ENCODE data around the gene TMEM200C. TPM values are rescaled to one million over a fixed set of nuclear protein-coding genes. Genes with fewer than 3 reads are reported as not detected.
A peak's percentile ranks its signal among the peaks of the same experiment; 100 is the strongest.

The TMEM200C gene
- 6.5 TPM for polyA plus RNA-seq (2013, experiment 1 of 2)
- 6.4 TPM for polyA plus RNA-seq (2013, experiment 2 of 2)

GRCh38 chr18:5895299-5895875 lies at the start of gene TMEM200C:
Gene TMEM200C (minus strand): TSS chr18:5895522. CDS start chr18:5892063, 3,459 bp downstream.
- peaks cover 0 to 7% of the 10 kb centered on the region in 2 donors for H3K9me3 ChIP-seq (replicated peaks in 1 of 2; ENCODE audit: control insufficient read depth in 2 of 2, insufficient read depth in 1 of 2, low read depth in 1 of 2, low read length in 2 of 2)
- no peak within 1 kb of the TSS for H2BK12ac ChIP-seq (ENCODE audit: low read length)
- H3K23ac ChIP-seq (ENCODE audit: low read depth, low read length, poor library complexity) = no peak within 1 kb of the TSS
- peaks cover 7% of the 10 kb centered on the region for H3K79me1 ChIP-seq (ENCODE audit: low read depth, low read length)
- H2BK120ac ChIP-seq (ENCODE audit: low read depth, low read length) = peak within 1 kb of the TSS; percentile 73
- H3K4ac ChIP-seq (ENCODE audit: low read length) = no peak within 1 kb of the TSS
- no peak within 1 kb of the TSS for H2AK5ac ChIP-seq (ENCODE audit: low read depth, low read length)
- peaks cover 3 to 44% of the 10 kb centered on the region in 2 donors for H3K36me3 ChIP-seq (replicated peaks in 1 of 2; ENCODE audit: control insufficient read depth in 2 of 2, insufficient read depth in 2 of 2, low read length in 2 of 2)
- no peak within 1 kb of the TSS for H4K8ac ChIP-seq (ENCODE audit: low read depth, low read length)
- peak within 1 kb of the TSS; percentile 91 for H3K14ac ChIP-seq (ENCODE audit: low read length)
- peak within 1 kb of the TSS; percentile 95 for H3K18ac ChIP-seq (ENCODE audit: low read length)
- peak; percentile 75 for DNase-seq (ENCODE audit: low spot score)
- no CpG with 5 or more reads among the region's 83 CpGs for WGBS, 2 donors (ENCODE audit: extremely low coverage in 2 of 2, insufficient read length in 2 of 2, insufficient replicate concordance in 1 of 2)
- H3K27me3 ChIP-seq (ENCODE audit: control insufficient read depth in 3 of 3, insufficient read depth in 3 of 3, low read depth in 1 of 3, low read length in 3 of 3) = peaks cover 0 to 9% (median 0%) of the 10 kb centered on the region in 3 experiments
- peak within 1 kb of the TSS; percentile 95 for H2AFZ ChIP-seq (ENCODE audit: low read length)
- peak within 1 kb of the TSS; percentile 96 for H2BK15ac ChIP-seq (ENCODE audit: low read length)
- H3K4me1 ChIP-seq (ENCODE audit: control insufficient read depth in 2 of 2, insufficient read depth in 1 of 2, low read depth in 1 of 2, low read length in 2 of 2) = peaks cover 4 to 16% of the 10 kb centered on the region in 2 donors
- H2BK5ac ChIP-seq (ENCODE audit: low read length) = peak within 1 kb of the TSS; percentile 68
- H3K4me3 ChIP-seq (ENCODE audit: low read length in 2 of 2) = peak within 1 kb of the TSS; percentile 82 to 89
- peak within 1 kb of the TSS; percentile 73 for H3K27ac ChIP-seq (replicated peaks; ENCODE audit: low read length)
- H3K4me2 ChIP-seq (ENCODE audit: insufficient read depth, low read length, poor library complexity, severe bottlenecking) = peak within 1 kb of the TSS; percentile 93
- H3K9ac ChIP-seq (ENCODE audit: low read depth, low read length, poor library complexity) = peak within 1 kb of the TSS; percentile 95
- H4K91ac ChIP-seq (ENCODE audit: low read depth, low read length, poor library complexity) = no peak within 1 kb of the TSS

GRCh38 chr18:5944448-5944847 lies 49.1 kb upstream of the TMEM200C start:
- Histone ChIP-seq H3K9me3 (replicated peaks in 1 of 2; ENCODE audit: control insufficient read depth in 2 of 2, insufficient read depth in 1 of 2, low read depth in 1 of 2, low read length in 2 of 2) (no peaks in the 10 kb centered on the region), H2BK15ac (ENCODE audit: low read length) (no peak overlapping the region), H3K79me1 (ENCODE audit: low read depth, low read length) (no peaks in the 10 kb centered on the region), H3K18ac (ENCODE audit: low read length) (no peak overlapping the region), H3K27ac (replicated peaks; ENCODE audit: low read length) (no peak overlapping the region), H2AFZ (ENCODE audit: low read length) (no peak overlapping the region), H3K4me1 (ENCODE audit: control insufficient read depth in 2 of 2, insufficient read depth in 1 of 2, low read depth in 1 of 2, low read length in 2 of 2) (peaks cover 9 to 11% of the 10 kb centered on the region in 2 donors), H2BK12ac (ENCODE audit: low read length) (no peak overlapping the region), H3K36me3 (replicated peaks in 1 of 2; ENCODE audit: control insufficient read depth in 2 of 2, insufficient read depth in 2 of 2, low read length in 2 of 2) (no peaks in the 10 kb centered on the region), H3K4me3 (ENCODE audit: low read length in 2 of 2) (no peak overlapping the region), H4K8ac (ENCODE audit: low read depth, low read length) (no peak overlapping the region), H2AK5ac (ENCODE audit: low read depth, low read length) (no peak overlapping the region), H3K4ac (ENCODE audit: low read length) (no peak overlapping the region), H3K23ac (ENCODE audit: low read depth, low read length, poor library complexity) (no peak overlapping the region), H3K4me2 (ENCODE audit: insufficient read depth, low read length, poor library complexity, severe bottlenecking) (no peak overlapping the region), H2BK5ac (ENCODE audit: low read length) (no peak overlapping the region), H2BK120ac (ENCODE audit: low read depth, low read length) (no peak overlapping the region), H3K9ac (ENCODE audit: low read depth, low read length, poor library complexity) (no peak overlapping the region), H3K27me3 (ENCODE audit: control insufficient read depth in 3 of 3, insufficient read depth in 3 of 3, low read depth in 1 of 3, low read length in 3 of 3) (no peaks in the 10 kb centered on the region), H3K14ac (ENCODE audit: low read length) (no peak overlapping the region), H4K91ac (ENCODE audit: low read depth, low read length, poor library complexity) (no peak overlapping the region)
- DNase-seq (ENCODE audit: low spot score) = no peak
- no CpG with 5 or more reads among the region's 3 CpGs for WGBS, 2 donors (ENCODE audit: extremely low coverage in 2 of 2, insufficient read length in 2 of 2, insufficient replicate concordance in 1 of 2)

GRCh38 chr18:5943514-5943913 lies 48.2 kb upstream of the TMEM200C start:
- WGBS, 2 donors (ENCODE audit: extremely low coverage in 2 of 2, insufficient read length in 2 of 2, insufficient replicate concordance in 1 of 2) = no CpG with 5 or more reads among the region's 5 CpGs
- DNase-seq (ENCODE audit: low spot score) = no peak

GRCh38 chr18:5942591-5942990 lies 47.3 kb upstream of the TMEM200C start:
- Histone ChIP-seq H3K9me3 (replicated peaks in 1 of 2; ENCODE audit: control insufficient read depth in 2 of 2, insufficient read depth in 1 of 2, low read depth in 1 of 2, low read length in 2 of 2) (no peaks in the 10 kb centered on the region), H2AFZ (ENCODE audit: low read length) (peak overlapping the region; percentile 68), H2BK12ac (ENCODE audit: low read length) (no peak overlapping the region), H2BK120ac (ENCODE audit: low read depth, low read length) (no peak overlapping the region), H3K27ac (replicated peaks; ENCODE audit: low read length) (no peak overlapping the region), H3K9ac (ENCODE audit: low read depth, low read length, poor library complexity) (no peak overlapping the region), H4K91ac (ENCODE audit: low read depth, low read length, poor library complexity) (no peak overlapping the region), H2BK15ac (ENCODE audit: low read length) (no peak overlapping the region), H3K23ac (ENCODE audit: low read depth, low read length, poor library complexity) (no peak overlapping the region), H3K27me3 (ENCODE audit: control insufficient read depth in 3 of 3, insufficient read depth in 3 of 3, low read depth in 1 of 3, low read length in 3 of 3) (no peaks in the 10 kb centered on the region), H3K18ac (ENCODE audit: low read length) (peak overlapping the region; percentile 15), H3K4ac (ENCODE audit: low read length) (no peak overlapping the region), H3K4me2 (ENCODE audit: insufficient read depth, low read length, poor library complexity, severe bottlenecking) (no peak overlapping the region), H3K79me1 (ENCODE audit: low read depth, low read length) (no peaks in the 10 kb centered on the region), H2BK5ac (ENCODE audit: low read length) (no peak overlapping the region), H3K4me3 (ENCODE audit: low read length in 2 of 2) (no peak overlapping the region), H3K14ac (ENCODE audit: low read length) (no peak overlapping the region), H2AK5ac (ENCODE audit: low read depth, low read length) (no peak overlapping the region), H4K8ac (ENCODE audit: low read depth, low read length) (no peak overlapping the region), H3K4me1 (ENCODE audit: control insufficient read depth in 2 of 2, insufficient read depth in 1 of 2, low read depth in 1 of 2, low read length in 2 of 2) (peaks cover 9 to 11% of the 10 kb centered on the region in 2 donors), H3K36me3 (replicated peaks in 1 of 2; ENCODE audit: control insufficient read depth in 2 of 2, insufficient read depth in 2 of 2, low read length in 2 of 2) (no peaks in the 10 kb centered on the region)
- WGBS, 2 donors (ENCODE audit: extremely low coverage in 2 of 2, insufficient read length in 2 of 2, insufficient replicate concordance in 1 of 2) = no CpG with 5 or more reads among the region's 6 CpGs
- DNase-seq (ENCODE audit: low spot score) = no peak

More at GRCh38 chr18:5943514-5943913, 48.2 kb upstream of the TMEM200C start:
- Histone ChIP-seq H3K4me2 (ENCODE audit: insufficient read depth, low read length, poor library complexity, severe bottlenecking) (no peak overlapping the region), H3K14ac (ENCODE audit: low read length) (no peak overlapping the region), H3K18ac (ENCODE audit: low read length) (peak overlapping the region; percentile 22), H2AK5ac (ENCODE audit: low read depth, low read length) (no peak overlapping the region), H2BK5ac (ENCODE audit: low read length) (no peak overlapping the region), H4K8ac (ENCODE audit: low read depth, low read length) (no peak overlapping the region), H2AFZ (ENCODE audit: low read length) (no peak overlapping the region), H3K27ac (replicated peaks; ENCODE audit: low read length) (no peak overlapping the region), H2BK120ac (ENCODE audit: low read depth, low read length) (no peak overlapping the region), H3K36me3 (replicated peaks in 1 of 2; ENCODE audit: control insufficient read depth in 2 of 2, insufficient read depth in 2 of 2, low read length in 2 of 2) (no peaks in the 10 kb centered on the region), H3K79me1 (ENCODE audit: low read depth, low read length) (no peaks in the 10 kb centered on the region), H3K9ac (ENCODE audit: low read depth, low read length, poor library complexity) (no peak overlapping the region), H3K27me3 (ENCODE audit: control insufficient read depth in 3 of 3, insufficient read depth in 3 of 3, low read depth in 1 of 3, low read length in 3 of 3) (no peaks in the 10 kb centered on the region), H3K4me3 (ENCODE audit: low read length in 2 of 2) (no peak overlapping the region), H3K4me1 (ENCODE audit: control insufficient read depth in 2 of 2, insufficient read depth in 1 of 2, low read depth in 1 of 2, low read length in 2 of 2) (peaks cover 9 to 11% of the 10 kb centered on the region in 2 donors), H2BK15ac (ENCODE audit: low read length) (no peak overlapping the region), H3K9me3 (replicated peaks in 1 of 2; ENCODE audit: control insufficient read depth in 2 of 2, insufficient read depth in 1 of 2, low read depth in 1 of 2, low read length in 2 of 2) (no peaks in the 10 kb centered on the region), H4K91ac (ENCODE audit: low read depth, low read length, poor library complexity) (no peak overlapping the region), H3K23ac (ENCODE audit: low read depth, low read length, poor library complexity) (no peak overlapping the region), H3K4ac (ENCODE audit: low read length) (no peak overlapping the region), H2BK12ac (ENCODE audit: low read length) (no peak overlapping the region)
